GM12892 (cell line): Measurements from ENCODE around the gene LOX.
"Not testable (repeated sequence)": the region's sequence is repeated elsewhere in the genome, so short reads cannot be mapped to it uniquely, and the experiment has no call there.

Source experiments
- DNase-seq: peaks from one replicate; pipeline ENCODE4 v3.0.0; 2011; ENCODE audit not compliant: insufficient read length
- FAIRE-seq: peaks from 2 replicates; lab custom pipeline; 2011; peaks lifted over from hg19 to GRCh38; lab: Jason Lieb, UNC
- POLR2A ChIP-seq: IDR thresholded peaks from 2 replicates; pipeline ENCODE4 v1.6.1; 2011; ENCODE audit warnings: low read depth, low read length, control low read depth
- POLR2AphosphoS5 ChIP-seq: IDR thresholded peaks from 2 replicates; pipeline ENCODE4 v1.6.1; 2011; ENCODE audit warnings: low read depth, low read length, control low read depth
- TAF1 ChIP-seq: IDR thresholded peaks from 2 replicates; pipeline ENCODE4 v1.6.1; 2011; ENCODE audit warnings: low read depth, mild to moderate bottlenecking, control low read depth, low read length, borderline replicate concordance

Gene LOX

GRCh38 chr5:122114501-122114900 lies 36.4 kb upstream of the LOX start:
- no peak for TF ChIP-seq POLR2A
- TF ChIP-seq TAF1 = no peak
- TF ChIP-seq POLR2AphosphoS5 = no peak
- FAIRE-seq = no peak

GRCh38 chr5:122112733-122113558 lies 34.9 kb upstream of the LOX start:
- FAIRE-seq = no peak
- TF ChIP-seq TAF1 = no peak
- TF ChIP-seq POLR2AphosphoS5 = no peak
- no peak for TF ChIP-seq POLR2A
- no peak for DNase-seq

More at GRCh38 chr5:122114501-122114900, 36.4 kb upstream of the LOX start:
- no peak for DNase-seq

- no peak for DNase-seq
- no peak for FAIRE-seq
- TF ChIP-seq POLR2A = no peak
- TF ChIP-seq POLR2AphosphoS5 = no peak
- no peak for TF ChIP-seq TAF1
Measured at GRCh38 chr5:122112063-122112462, 34.0 kb upstream of the LOX start.

- TF ChIP-seq TAF1 = no peak
- no peak for TF ChIP-seq POLR2AphosphoS5
- no peak for TF ChIP-seq POLR2A
- FAIRE-seq (no peak), DNase-seq (no peak)
Measured at GRCh38 chr5:122111460-122111859, 33.4 kb upstream of the LOX start.

- FAIRE-seq (no peak), DNase-seq (no peak)
- TF ChIP-seq POLR2AphosphoS5 (no peak), TAF1 (no peak), POLR2A (no peak)
Measured at GRCh38 chr5:122110987-122111386, 32.9 kb upstream of the LOX start.

- no peak for TF ChIP-seq POLR2A
- FAIRE-seq = no peak
Measured at GRCh38 chr5:122107016-122107415, 29.0 kb upstream of the LOX start.

GRCh38 chr5:122105909-122106308 lies 27.9 kb upstream of the LOX start:
- FAIRE-seq = no peak
- no peak for TF ChIP-seq TAF1
- no peak for TF ChIP-seq POLR2A
- no peak for TF ChIP-seq POLR2AphosphoS5
- no peak for DNase-seq

More at GRCh38 chr5:122107016-122107415, 29.0 kb upstream of the LOX start:
- no peak for DNase-seq

- TF ChIP-seq POLR2AphosphoS5 (no peak), POLR2A (no peak), TAF1 (no peak)
- DNase-seq (no peak), FAIRE-seq (no peak)
Measured at GRCh38 chr5:122102825-122103224, 24.8 kb upstream of the LOX start.

GRCh38 chr5:122101636-122102285 lies 23.7 kb upstream of the LOX start:
- DNase-seq = no peak
- TF ChIP-seq POLR2A (no peak), TAF1 (no peak), POLR2AphosphoS5 (no peak)
- peak; percentile 63 for FAIRE-seq

GRCh38 chr5:122099060-122099790 lies 21.2 kb upstream of the LOX start:
- TF ChIP-seq POLR2A (no peak), POLR2AphosphoS5 (no peak), TAF1 (no peak)
- DNase-seq (no peak), FAIRE-seq (no peak)

GRCh38 chr5:122097391-122097790 lies 19.3 kb upstream of the LOX start:
- TF ChIP-seq TAF1 (no peak), POLR2A (no peak), POLR2AphosphoS5 (no peak)
- FAIRE-seq (no peak), DNase-seq (no peak)

- TF ChIP-seq POLR2A = no peak
- no peak for TF ChIP-seq TAF1
- no peak for TF ChIP-seq POLR2AphosphoS5
- FAIRE-seq = no peak
- DNase-seq = no peak
Measured at GRCh38 chr5:122095158-122095557, 17.1 kb upstream of the LOX start.

- FAIRE-seq, DNase-seq: not testable (repeated sequence)
Measured at GRCh38 chr5:122094251-122094650, 16.2 kb upstream of the LOX start.
